NCI-H345 treated with DMSO at 0.1 percent for 48 hours (cell line): ENCODE measurements around the gene MBD3L3.
"Not testable (repeated sequence)": the region's sequence is repeated elsewhere in the genome, so short reads cannot be mapped to it uniquely, and the experiment has no call there.

Source experiments
- DNase-seq: peaks from one replicate; lab custom pipeline; 2025; ENCODE audit not compliant: unreplicated experiment; lab: John Stamatoyannopoulos, UW

MBD3L3 gene

DNA sequence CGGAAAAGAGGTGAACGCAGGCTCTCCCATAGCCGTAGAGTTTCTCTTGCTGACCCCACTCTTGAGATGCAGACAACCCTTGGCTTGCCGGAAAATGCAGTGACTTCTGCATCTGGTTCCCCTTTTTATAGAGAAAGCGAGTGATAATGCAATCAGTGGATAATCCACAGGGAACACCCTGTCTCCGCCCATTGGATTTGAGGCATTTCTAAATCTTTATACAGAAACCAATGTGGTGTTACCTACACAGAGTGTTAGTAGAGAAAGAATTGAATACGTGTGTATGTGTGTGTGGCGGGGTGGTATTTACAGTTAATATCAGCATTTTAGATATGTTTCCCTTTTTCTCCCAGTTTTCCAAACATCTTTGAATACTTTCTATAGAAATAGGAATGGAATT, at the start of gene MBD3L3:
Gene MBD3L3 (minus strand): TSS at position 101 of the 400 bp plus-strand sequence. CDS start 71 bp downstream, at position 30.
- DNase-seq: not testable (repeated sequence)

DNA sequence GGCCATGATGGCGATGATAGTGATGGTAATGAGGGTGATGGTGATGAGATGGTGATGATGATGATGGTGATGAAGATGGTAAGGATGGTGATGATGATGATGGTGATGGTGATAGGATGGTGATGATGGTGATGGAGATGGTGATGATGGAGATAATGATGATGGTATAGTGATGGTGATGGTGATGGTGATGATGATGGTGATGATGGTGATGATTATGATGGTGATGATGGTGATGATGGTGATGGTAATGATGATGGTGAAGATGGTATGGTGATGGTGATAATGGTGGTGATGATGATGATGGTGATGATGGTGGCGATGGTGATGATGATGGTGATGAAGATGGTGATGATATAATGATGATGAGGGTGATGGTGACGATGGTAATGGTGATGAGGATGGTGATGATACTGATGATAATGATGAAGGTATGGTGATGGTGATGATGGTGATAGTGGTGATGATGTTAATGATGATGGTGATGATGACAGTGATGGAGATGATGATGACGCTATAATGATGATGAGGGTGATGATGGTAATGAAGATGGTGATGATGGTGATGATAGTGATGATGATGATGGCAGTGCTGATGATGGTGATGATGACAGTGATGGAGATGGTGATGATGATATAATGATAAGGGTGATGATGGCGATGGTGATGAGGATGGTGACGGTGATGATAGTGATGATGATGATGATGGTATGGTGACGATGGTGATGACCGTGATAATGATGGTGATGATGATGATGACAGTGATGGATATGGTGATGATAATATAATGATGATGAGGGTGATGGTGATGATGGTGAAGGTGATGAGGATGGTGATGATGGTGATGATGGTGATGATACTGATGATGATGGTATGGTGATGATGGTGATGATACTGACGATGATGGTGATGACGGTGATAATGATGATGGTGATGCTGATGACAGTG, 48.5 kb upstream of the MBD3L3 start:
- DNase-seq: no peak

DNA sequence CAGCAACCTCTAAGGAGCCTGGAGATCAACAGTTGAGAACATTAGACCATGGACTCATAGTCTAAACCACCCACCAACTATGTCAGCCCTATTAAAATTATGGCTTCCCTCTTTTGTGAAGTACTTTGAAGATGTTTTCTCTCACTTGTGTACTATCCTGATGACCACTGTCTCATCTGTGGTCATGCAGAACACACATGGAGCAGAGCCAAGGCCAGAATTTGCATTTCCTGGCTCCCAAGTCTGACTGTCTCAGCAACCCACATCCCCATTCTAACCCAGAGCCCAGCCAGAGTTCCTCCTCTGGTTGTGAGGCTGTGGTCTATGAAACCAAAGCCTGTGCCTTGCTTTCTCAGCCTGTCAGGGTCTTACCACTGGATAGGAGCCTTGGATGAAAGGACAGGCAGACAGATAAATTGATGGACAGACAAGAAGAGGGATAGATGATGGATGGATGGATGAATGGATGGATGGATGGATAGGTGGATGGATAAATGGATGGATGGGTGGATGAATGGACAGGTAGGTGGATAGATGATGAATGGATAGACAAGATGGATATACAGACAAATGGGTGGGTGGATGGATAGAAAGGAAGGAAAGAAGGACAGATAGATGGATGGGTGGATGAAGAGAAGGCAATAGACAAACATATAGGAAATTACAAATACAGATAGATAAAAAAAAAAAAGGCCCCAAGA, 46.4 kb upstream of the MBD3L3 start:
- no peak for DNase-seq

DNA sequence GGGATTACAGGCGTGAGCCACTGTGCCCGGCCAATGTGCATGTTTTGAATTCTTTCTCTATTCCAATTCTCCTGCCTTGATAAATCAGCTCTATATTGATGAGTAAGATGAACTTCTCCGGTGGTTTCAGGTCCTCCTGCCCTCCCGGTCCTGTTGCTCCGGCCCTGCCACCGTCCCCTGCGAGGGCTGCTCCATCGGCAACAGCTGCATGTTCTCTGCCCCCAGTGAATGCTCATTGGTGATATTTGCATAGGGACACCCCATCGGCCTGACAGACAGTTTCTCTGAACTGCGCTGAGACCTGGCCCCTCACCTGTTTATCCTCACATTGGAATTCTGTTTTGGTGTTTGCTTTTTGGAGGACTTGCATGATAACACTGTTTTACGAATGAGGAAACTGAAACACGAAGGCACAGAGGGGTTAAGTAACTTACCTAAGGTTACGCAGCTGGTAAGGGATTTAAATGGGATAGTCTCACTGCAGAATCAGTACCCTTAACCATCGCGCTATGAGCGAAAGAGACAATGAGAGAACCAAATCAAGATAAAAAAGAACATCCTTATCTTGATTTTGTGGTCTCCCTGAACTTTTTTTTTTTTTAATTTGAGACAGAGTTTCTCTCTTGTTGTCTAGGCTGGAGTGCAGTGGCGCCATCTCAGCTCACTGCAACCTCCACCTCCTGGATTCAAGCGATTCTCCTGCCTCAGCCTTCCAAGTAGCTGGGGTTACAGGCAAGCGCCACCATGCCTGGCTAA, 43.2 kb upstream of the MBD3L3 start:
- DNase-seq: no peak

DNA sequence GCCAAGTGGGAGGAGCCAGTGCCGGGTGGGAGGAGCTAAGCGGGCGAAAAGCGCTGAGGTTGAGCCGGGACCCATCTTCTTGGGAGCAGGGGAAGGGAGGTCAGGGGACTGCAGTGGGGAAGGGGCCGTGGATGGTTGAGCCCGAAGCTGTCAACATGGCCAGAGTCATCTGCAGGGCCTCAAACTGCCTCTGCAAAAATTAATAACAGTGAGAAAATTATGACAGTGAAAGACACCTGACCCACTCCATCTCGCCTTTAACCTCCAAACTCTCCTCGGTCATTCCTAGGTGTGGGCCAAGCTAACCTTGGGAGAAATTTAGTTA, 41.1 kb upstream of the MBD3L3 start:
- no peak for DNase-seq

DNA sequence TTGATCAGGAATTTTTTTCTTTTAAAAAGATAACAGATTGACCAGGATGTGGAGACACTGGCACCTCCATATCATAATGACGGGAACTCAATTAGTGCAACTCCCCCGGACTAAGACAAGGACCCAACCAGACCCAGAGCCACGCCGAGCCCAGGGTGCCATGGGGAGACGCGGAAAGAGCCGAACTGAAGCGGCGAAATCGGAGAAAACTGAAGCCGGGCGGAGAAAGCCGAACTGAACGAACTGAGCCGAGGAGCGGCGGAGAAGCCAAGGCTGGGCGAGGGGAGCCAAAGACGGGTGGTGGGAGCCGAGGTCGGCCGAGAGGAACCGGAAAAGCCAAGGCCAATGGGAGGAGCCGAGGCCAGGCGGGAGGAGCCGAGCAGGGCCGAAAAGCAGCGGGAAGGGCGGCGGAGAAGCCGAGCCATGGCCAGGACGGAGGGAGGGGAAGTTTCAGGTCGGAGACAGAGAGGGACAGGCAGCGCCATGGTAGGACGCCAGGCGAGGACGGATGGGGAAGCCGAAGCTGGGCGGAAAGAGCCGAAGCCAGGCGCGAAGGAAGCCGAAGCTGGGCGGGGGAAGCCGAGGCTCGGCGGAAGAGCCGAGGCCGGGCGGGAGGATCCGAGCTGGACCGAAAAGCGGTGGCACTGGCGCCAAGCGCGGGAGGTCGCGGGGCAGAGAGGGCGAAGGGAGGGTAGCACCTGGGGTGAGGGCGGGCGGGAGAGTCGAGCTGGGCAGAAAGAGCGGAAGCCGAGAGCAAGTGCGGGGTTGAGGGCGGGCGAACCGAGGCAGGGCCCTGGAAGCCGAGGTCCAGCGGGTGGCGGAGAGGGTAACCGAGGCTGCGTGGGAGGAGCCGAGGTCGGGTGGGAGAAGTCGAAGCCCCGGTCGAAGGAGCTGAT, 40.5 kb upstream of the MBD3L3 start:
- peak; percentile 72 for DNase-seq

DNA sequence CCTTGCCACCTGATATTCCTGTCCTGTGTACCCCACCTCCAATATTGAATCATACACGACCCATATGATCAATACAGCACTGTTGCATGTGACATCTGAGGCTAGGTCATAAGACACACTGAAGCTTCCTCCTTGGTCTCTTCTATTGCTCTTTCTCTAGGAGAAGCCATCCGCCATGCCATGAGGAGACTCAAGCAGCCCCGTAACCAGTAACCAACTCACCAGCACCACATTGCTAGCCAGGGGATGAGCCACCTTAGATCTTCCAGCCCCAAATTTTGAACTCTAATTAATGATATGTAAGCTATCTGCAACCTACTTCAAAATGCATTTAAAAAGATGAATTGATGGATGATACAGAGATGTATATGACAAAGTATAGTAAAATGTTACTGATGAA, 39.6 kb upstream of the MBD3L3 start:
- no peak for DNase-seq

DNA sequence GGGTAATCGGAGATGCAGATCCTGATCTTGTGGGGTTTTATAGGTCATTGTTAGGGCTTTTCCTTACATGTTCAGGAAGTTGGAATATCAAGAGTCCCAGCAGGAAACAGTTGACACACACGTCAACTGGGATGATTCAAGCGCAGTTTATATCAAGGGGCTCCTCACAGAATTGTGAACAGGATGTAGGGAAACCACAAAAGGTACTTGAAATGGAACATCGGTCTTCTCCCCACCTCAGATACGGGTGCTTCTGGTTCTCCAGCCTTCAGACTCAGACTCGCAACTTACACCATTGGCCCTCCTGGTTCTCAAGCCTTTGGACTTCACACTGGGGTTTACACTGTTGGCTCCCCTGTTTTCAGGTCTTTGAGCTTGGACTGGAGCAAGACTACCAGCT, 30.5 kb upstream of the MBD3L3 start:
- no peak for DNase-seq

DNA sequence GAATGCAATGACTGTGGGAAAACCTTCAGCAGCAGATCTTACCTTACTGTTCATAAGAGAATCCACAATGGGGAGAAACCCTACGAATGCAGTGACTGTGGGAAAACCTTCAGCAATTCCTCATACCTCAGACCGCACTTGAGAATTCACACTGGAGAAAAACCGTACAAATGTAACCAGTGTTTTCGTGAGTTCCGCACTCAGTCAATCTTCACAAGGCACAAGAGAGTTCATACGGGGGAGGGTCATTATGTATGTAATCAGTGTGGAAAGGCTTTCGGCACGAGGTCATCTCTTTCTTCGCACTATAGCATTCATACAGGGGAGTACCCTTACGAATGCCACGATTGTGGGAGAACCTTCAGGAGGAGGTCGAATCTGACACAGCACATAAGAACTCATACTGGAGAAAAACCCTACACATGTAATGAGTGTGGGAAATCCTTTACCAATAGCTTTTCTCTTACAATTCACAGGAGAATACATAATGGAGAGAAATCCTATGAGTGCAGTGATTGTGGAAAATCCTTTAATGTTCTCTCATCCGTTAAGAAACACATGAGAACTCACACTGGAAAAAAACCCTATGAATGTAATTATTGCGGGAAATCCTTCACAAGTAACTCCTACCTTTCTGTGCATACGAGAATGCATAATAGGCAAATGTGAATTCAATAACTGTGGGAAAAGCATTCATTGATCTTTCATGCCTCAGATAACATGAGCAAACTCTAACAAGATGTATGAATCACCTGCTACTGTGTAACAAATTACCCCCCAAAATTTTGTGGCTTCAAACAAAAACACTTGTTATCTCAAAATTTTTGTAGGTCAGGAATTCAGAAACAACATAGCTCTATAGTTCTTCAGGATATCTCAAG, 24.8 kb upstream of the MBD3L3 start:
- no peak for DNase-seq

DNA sequence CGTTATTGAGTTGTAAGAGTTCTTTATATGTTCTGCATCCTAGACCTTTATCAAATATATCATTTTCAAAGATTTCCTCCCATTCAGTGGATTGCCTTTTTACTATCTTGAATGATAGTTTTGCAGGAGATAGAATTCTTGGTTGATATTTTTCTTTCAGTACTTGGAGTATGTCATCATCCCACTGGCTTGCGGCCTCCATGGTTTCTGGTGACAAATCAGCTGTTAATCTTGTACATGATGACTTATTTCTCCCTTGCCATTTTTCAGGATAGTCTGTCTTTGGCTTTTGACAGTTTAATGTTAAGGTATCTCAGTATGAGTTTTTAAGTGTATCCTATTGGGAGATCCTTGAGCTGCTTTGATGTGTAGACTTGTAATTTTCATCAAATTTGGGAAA, 19.5 kb upstream of the MBD3L3 start:
- no peak for DNase-seq

DNA sequence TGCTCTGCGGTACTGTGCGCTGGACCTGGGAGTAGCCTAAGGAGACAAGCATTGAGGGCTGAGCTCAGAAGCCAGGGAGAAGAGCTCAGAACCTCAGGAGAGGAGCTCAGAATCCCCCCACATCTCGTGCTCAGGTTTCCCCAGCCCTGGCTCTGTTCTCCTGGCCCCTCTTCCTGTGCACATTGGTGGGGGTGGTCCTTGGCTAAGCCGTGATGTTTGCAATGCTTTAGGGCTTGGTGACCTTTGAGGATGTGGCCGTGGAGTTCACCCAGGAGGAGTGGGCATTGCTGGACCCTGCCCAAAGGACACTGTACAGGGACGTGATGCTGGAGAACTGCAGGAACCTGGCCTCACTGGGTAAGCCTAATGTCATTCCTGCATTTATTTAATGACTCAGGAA, 17.7 kb upstream of the MBD3L3 start:
- DNase-seq: no peak

DNA sequence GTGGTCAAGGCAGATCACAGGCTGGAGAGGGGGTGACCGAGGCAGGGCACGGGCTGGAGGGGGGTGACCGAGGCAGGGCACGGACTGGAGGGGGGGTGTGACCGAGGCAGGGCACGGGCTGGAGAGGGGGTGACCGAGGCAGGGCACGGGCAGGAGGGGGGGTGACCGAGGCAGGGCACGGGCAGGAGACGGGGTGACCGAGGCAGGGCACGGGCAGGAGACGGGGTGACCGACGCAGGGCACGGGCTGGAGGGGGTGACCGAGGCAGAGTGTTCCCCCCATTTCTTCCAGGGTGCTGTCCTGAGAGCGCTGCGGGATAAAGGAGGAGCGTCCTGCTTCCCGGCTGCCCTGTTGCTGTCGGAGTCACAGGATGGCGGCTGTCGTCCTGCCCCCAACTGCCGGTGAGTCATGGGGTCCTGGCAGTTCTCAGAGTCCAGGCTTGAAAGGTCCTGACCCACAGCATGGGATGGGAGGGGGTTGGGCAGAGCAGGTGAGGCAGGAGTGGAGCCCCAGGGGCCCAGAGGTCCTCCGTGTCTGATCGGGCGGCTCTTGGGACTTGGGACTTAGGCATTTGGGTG, 16.3 kb upstream of the MBD3L3 start:
- no peak for DNase-seq

DNA sequence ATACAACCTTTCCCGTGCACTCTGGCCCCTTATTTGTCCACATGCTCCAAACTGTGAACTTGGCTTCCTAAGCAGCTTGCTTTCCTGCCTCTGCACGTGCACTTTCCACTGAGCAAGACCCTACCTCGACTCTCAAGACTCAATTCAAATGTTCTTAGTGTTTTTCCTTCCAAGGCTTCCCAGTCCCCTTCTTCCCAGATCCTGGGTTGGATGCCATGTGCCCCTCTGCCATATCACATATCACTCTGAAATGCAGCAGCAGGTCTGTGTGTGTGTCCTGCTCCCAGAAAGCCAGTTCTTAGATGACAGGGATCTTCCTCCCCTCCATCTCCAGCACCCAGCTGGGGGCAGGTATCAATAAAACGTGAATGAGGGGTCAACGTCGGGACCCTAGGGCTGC, 14.1 kb upstream of the MBD3L3 start:
- DNase-seq: no peak

DNA sequence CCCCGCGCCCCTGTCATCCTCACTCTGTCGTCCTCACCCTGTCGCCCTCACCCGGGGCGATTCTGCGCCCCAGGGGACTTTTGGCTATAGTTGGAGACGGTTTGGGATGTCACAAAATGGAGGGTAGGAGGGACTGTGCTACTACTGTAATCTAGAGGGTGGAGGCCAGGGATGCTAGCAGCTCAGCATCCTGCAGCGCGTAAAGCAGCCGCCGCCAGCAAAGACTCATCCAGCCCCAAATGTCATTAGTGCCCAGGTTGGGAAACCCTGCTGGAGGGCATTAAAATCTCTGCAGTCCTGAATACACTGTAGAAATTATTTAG, 11.4 kb upstream of the MBD3L3 start:
- DNase-seq: no peak

DNA sequence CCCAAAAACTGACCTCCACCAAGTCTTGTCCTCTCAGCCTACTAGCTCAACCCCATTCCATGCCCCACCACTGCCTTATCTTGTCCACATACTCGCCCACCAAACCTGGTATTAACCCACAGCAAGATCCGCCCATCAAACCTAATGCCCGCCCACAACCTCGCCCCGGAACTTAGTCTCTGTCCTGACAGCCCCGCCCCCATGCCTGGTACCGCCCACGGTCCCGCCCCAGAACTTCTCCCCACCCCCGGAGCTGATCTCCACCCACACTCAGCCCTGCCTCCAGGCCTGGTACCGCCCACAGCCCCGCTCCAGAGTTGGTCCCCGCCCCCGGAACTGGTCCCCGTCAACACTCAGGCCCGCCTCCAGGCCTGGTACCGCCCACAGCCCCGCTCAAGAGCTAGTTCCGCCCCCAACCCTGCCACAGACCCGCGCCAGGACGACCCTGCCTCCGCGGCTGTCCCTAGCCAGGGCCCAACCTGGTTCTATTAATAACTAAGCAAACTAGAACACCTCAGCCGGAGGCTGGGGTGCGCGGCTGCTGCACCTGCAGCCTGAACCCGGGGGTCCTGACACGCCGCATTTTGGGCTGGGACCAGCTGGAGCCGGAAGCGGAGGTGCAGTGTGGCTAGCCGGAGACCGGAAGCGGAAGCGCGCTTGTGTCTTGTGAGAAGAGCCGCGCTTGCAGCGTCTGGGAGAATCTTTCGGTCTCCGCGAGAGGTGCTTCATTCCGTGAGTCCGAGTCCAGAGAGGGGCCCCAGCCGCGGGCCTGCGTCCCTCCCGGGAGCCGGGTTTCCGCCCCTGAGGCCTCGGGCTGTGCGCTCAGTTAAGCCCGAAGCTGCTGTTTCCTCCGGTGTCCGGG, 10.8 kb upstream of the MBD3L3 start, which contains the start of gene ZNF557:
Gene ZNF557 (plus strand): TSS at position 662 of the 862 bp plus-strand sequence. CDS start 5,372 bp downstream, outside the sequence.
- peak; percentile 81 for DNase-seq

DNA sequence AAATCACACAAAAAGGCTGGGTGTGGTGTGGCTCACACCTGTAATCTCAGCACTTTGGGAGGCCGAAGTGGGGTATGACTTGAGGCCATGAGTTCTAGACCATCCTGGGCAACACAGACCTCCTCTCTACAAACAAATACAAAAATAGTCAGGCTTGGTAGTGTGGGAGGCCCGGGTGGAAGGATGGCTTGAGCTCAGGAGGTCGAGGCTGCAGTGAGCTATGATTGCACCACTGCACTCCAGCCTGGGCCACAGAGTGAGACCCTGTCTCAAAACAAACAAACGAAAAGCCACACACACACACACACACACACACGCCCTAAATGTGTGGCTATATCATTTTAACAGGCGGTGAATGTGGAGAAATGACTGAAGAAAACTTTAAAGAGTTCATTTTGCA, 10.1 kb upstream of the MBD3L3 start:
- no peak for DNase-seq

DNA sequence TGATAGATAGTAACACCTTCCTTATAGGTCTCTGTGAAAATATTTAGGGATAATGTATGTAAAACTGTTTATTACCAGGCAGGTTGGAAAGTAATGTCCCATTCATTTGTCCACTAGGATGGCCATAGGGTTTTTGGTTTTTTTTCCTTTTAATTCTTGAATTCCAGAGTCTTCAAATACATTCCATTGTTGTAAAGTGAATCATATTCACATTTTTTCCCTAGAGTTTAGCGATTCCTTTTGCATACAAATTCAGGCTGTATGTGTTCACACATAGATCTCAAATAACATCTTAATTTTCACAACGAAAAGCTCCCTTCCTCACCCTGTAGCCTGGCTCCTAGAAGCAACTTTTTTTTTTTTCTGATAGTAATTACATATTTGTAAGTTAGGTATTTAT, 9.2 kb upstream of the MBD3L3 start:
- no peak for DNase-seq

DNA sequence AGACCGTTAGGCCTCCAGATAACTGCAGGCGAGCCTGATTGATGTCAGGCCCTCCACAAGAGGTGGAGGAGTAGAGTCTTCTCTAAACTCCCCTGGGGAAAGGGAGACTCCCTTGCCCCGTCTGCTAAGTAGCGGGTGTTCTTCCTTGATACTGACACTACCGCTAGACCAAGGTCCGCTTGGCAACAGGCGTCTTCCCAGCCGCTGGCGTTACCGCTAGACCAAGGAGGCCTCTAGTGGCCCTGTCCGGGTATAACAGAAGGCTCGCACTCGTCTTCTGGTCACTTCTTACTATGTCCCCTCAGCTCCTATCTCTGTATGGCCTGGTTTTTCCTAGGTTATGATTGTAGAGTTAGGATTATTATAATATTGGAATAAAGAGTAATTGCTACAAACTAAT, 8.6 kb upstream of the MBD3L3 start:
- not testable (repeated sequence) for DNase-seq
